Tibial nerve (tissue), 4 donors: ENCODE measurements around the gene TRIM67. TPM values are rescaled to one million over a fixed set of nuclear protein-coding genes. Genes with fewer than 3 reads are reported as not detected.
"Not testable (repeated sequence)": the region's sequence is repeated elsewhere in the genome, so short reads cannot be mapped to it uniquely, and the experiment has no call there.

Source experiments
- DNase-seq, 2 donors: peaks; one replicate each; pipeline ENCODE4 v3.0.0-alpha.2; 2019; ENCODE audit warnings: low spot score in 2 of 2
- H3K27ac ChIP-seq, 4 donors: fragments of 200-600 bp; sonication (generic) in 3 of 4; one replicate each; pipeline ENCODE4 v1.5.1; 2017 to 2019; ENCODE audit warnings: mild to moderate bottlenecking in 1 of 4
- H3K27me3 ChIP-seq, 2 donors: fragments of 200-600 bp; sonication (generic) in 1 of 2; one replicate each; pipeline versions ENCODE4 v1.5.1 to v1.6.0; 2017 to 2019
- H3K36me3 ChIP-seq, 3 donors: fragments of 200-600 bp; sonication (generic); one replicate each; pipeline ENCODE4 v1.5.1; 2018 to 2019
- H3K4me1 ChIP-seq, 4 donors: fragments of 200-600 bp; sonication (generic) in 3 of 4; one replicate each; pipeline ENCODE4 v1.5.1; 2017 to 2019
- H3K4me3 ChIP-seq, 4 donors: fragments of 200-600 bp; sonication (generic) in 3 of 4; one replicate each; pipeline ENCODE4 v1.5.1; 2017 to 2019; ENCODE audit warnings: mild to moderate bottlenecking in 1 of 4, moderate library complexity in 1 of 4
- H3K9me3 ChIP-seq, 4 donors: fragments of 200-600 bp; sonication (generic) in 3 of 4; one replicate each; pipeline ENCODE4 v1.5.1; 2017 to 2019
- CTCF ChIP-seq, 5 experiments: fragments of 200-600 bp in 3 of 5; fragments of 450-650 bp in 2 of 5; sonication (generic) in 3 of 5; IDR thresholded peaks; one replicate each; pipeline ENCODE4 v1.5.1; 2016 to 2019; ENCODE audit warnings: antibody characterized with exemption in 5 of 5, mild to moderate bottlenecking in 3 of 5, moderate library complexity in 2 of 5
- EP300 ChIP-seq, 2 donors: sonication (generic); formaldehyde crosslinking; IDR thresholded peaks; one replicate each; pipeline ENCODE4 v1.6.1; 2017; ENCODE audit warnings: antibody characterized with exemption in 2 of 2, mild to moderate bottlenecking in 1 of 2
- POLR2A ChIP-seq, 2 donors: fragments of 450-650 bp; IDR thresholded peaks; one replicate each; pipeline ENCODE4 v1.6.1; 2017; ENCODE audit warnings: antibody characterized with exemption in 2 of 2, mild to moderate bottlenecking in 2 of 2, moderate library complexity in 2 of 2
- WGBS, 2 donors: methylation state at CpG; one replicate each; pipeline ENCODE4 v1.1.5; 2018; 5-methylcytosine and 5-hydroxymethylcytosine counted together
- total RNA-seq, 4 donors: library from RNA; depleted of rRNA; stranded (reverse); fragments of >200 nt; gene quantifications; one replicate each; pipeline ENCODE4 v1.1.0, GENCODE V29; 2016

The TRIM67 gene
- total RNA-seq, 4 donors from 2014 or later: 0.30 TPM; not detected in 3

DNA sequence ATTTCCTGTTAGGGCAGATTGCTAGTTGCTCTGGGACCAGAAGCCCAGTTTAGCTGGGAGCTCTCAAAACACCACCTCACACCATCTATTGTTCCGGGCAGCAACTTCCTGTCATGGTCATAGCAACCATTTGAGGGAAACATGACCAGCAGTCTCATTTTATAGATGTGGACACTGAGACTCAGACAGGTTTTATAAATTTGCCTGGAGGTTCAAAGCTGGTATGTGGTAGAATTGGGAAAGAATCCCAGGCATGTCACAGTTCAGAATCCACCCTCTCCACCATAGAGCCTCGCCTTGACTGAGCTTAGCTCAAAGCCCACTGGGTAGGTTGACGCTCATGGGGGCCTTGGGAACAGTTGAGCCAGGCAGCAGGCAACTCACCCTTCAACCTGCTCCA is 14.0 kb upstream of the TRIM67 start:
- Histone ChIP-seq H3K27me3 (peaks cover 0 to 2% of the 10 kb centered on the region in 2 donors), H3K9me3 (peaks cover 0 to 28% (median 0%) of the 10 kb centered on the region in 4 donors), H3K36me3 (no peaks in the 10 kb centered on the region), H3K4me1 (no peaks in the 10 kb centered on the region), H3K4me3 (no peak overlapping the region), H3K27ac (no peak overlapping the region)
- TF ChIP-seq POLR2A (IDR thresholded peaks at IDR 0.05): no peak
- TF ChIP-seq CTCF (IDR thresholded peaks at IDR 0.05): no peak
- TF ChIP-seq EP300 (IDR thresholded peaks at IDR 0.05): no peak
- WGBS, 2 donors: 74 to 97% methylated on average over 3 of the region's 3 CpGs
- no peak for DNase-seq

DNA sequence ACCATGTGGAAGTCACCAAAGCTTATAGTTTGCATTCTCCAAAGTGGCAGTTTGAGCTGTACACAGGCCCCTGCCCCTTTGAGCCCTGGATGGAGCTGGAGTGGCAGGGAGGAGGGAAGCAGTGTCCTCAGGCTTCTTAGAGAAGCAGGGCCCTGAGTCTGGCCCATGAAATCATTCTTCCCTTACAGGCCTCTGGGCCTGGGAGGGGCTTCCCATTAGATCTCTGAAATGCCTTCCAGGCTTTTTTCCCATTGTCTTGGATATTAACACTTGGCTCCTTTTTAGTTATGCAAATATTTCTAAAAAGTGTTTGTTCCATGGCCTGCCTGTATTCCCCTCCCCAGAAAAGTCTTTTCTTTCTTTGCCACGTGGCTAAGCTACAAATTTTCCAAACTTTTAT is 10.0 kb upstream of the TRIM67 start:
- H3K4me1 ChIP-seq: no peaks in the 10 kb centered on the region
- H3K4me3 ChIP-seq: no peak overlapping the region
- peaks cover 0 to 2% of the 10 kb centered on the region in 2 donors for H3K27me3 ChIP-seq
- DNase-seq: no peak
- H3K9me3 ChIP-seq: peaks cover 0 to 25% (median 0%) of the 10 kb centered on the region in 4 donors
- no peak overlapping the region for H3K27ac ChIP-seq
- H3K36me3 ChIP-seq: no peaks in the 10 kb centered on the region
- WGBS, 2 donors: 0% methylated on average over 1 of the region's 1 CpG
- TF ChIP-seq POLR2A (IDR thresholded peaks at IDR 0.05): no peak
- no peak for TF ChIP-seq CTCF (IDR thresholded peaks at IDR 0.05)
- no peak for TF ChIP-seq EP300 (IDR thresholded peaks at IDR 0.05)

DNA sequence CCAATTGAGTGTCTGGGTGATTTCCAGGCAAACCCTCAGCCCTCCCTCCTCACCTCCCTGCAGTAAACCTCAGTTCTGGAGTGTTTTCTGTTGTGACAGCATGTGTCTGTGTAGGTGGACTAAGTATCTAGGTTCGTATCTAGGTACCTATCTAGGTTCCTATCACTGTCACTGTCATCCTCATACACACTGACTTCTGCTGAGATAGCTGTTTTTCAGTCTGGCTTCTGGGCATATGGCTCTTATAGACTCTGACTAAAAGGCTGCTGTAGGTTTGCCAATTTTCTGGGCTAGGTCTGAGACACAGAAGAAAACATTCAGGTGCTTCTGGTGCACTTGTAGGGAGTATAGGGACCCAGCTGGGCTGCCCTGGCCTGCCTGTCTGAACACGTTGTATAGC is 8.1 kb upstream of the TRIM67 start:
- TF ChIP-seq EP300 (IDR thresholded peaks at IDR 0.05): no peak
- no peak for TF ChIP-seq CTCF (IDR thresholded peaks at IDR 0.05)
- TF ChIP-seq POLR2A (IDR thresholded peaks at IDR 0.05): no peak
- DNase-seq: no peak
- H3K27me3 ChIP-seq: no peaks in the 10 kb centered on the region

DNA sequence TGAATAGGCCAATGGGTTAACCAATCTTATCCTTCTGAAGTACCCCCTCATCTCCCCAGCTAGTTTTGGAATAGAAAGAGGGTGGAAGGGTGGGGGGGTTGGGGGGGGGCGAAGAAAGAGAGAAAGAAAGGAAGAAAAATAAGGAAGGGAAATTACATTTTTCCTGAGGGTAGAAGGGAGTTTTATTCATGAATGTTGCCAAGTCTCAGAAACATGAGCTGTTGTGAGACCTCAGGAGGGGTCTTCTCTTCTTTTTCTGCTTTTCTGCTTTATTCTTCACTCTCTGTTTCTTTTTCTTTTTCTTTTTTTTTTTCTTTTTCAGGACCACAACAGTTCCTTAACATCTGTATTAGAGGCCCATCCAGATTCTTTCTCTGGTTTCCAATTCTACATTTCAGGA is 6.0 kb upstream of the TRIM67 start:
- WGBS, 2 donors: 78 to 97% methylated on average over 1 of the region's 1 CpG
- Histone ChIP-seq H3K27ac (no peak overlapping the region), H3K27me3 (peaks cover 0 to 14% of the 10 kb centered on the region in 2 donors), H3K36me3 (no peaks in the 10 kb centered on the region), H3K4me1 (peaks cover 0 to 3% (median 2%) of the 10 kb centered on the region in 4 donors), H3K9me3 (peaks cover 0 to 22% (median 0%) of the 10 kb centered on the region in 4 donors), H3K4me3 (no peak overlapping the region)
- DNase-seq: no peak
- TF ChIP-seq CTCF (IDR thresholded peaks at IDR 0.05): no peak
- no peak for TF ChIP-seq POLR2A (IDR thresholded peaks at IDR 0.05)
- TF ChIP-seq EP300 (IDR thresholded peaks at IDR 0.05): no peak

More for the DNA sequence above, 8.1 kb upstream of the TRIM67 start:
- peaks cover 0 to 25% (median 0%) of the 10 kb centered on the region in 4 donors for H3K9me3 ChIP-seq
- no peak overlapping the region for H3K27ac ChIP-seq
- no peaks in the 10 kb centered on the region for H3K4me1 ChIP-seq
- H3K4me3 ChIP-seq: no peak overlapping the region
- WGBS, 2 donors: 74 to 78% methylated on average over 2 of the region's 2 CpGs
- H3K36me3 ChIP-seq: no peaks in the 10 kb centered on the region

DNA sequence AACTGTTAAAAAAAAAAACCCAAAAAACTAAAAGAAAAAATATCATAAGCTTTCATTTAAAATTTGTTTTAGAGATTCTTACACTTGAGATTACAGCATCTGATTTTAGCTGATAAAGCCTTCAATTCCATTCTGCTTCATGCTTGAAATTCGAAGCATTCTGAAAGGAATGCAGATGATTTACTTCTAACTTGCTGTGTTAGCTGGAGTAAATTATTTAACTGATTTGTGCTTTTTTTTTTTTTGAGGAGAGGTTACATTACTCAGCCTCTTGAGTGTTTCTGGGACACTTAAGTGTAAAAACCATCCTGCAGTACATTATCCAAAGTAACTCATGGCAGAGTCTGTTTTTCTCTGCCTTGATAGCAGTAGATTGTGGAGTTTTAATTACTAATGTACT is 4.5 kb upstream of the TRIM67 start:
- Histone ChIP-seq H3K9me3 (peaks cover 0 to 7% (median 0%) of the 10 kb centered on the region in 4 donors), H3K4me1 (peaks cover 0 to 17% (median 12%) of the 10 kb centered on the region in 4 donors), H3K36me3 (no peaks in the 10 kb centered on the region), H3K27me3 (peaks cover 0 to 28% of the 10 kb centered on the region in 2 donors), H3K27ac (no peak overlapping the region), H3K4me3 (no peak overlapping the region)
- no peak for TF ChIP-seq POLR2A (IDR thresholded peaks at IDR 0.05)
- no peak for TF ChIP-seq CTCF (IDR thresholded peaks at IDR 0.05)
- no peak for TF ChIP-seq EP300 (IDR thresholded peaks at IDR 0.05)
- WGBS, 2 donors: 31 to 32% methylated on average over 1 of the region's 1 CpG
- DNase-seq: no peak

- not testable (repeated sequence) for DNase-seq, H3K36me3 ChIP-seq, H3K4me3 ChIP-seq, H3K27ac ChIP-seq, H3K9me3 ChIP-seq
- Histone ChIP-seq H3K27me3 (peaks cover 0 to 36% of the 10 kb centered on the region in 2 donors), H3K4me1 (peaks cover 0 to 25% (median 20%) of the 10 kb centered on the region in 4 donors)
- 54 to 60% methylated on average over 7 of the region's 7 CpGs for WGBS, 2 donors
Measured at GRCh38 chr1:231158141-231158540, 3.7 kb upstream of the TRIM67 start.
